Gastrocnemius medialis (tissue), 4 donors: ENCODE data around the gene ZXDC.

Experiments used
- POLR2A ChIP-seq, 2 donors: fragments of 450-650 bp; IDR thresholded peaks; one replicate each; pipeline ENCODE4 v1.6.1; 2017; ENCODE audit warnings: antibody characterized with exemption in 2 of 2, mild to moderate bottlenecking in 2 of 2, moderate library complexity in 2 of 2
- TF ChIP-seq, protein P1 (sequence below), 5 experiments: fragments of 450-650 bp in 3 of 5; fragments of 200-600 bp in 2 of 5; sonication (generic) in 2 of 5; IDR thresholded peaks in 4 of 5; conservative IDR thresholded peaks in 1 of 5; 1 replicate in 4 of 5; 2 replicates in 1 of 5; pipeline ENCODE4 v1.5.1; 2016 to 2019; ENCODE audit warnings: antibody characterized with exemption in 5 of 5, mild to moderate bottlenecking in 3 of 5, moderate library complexity in 3 of 5

DNA sequence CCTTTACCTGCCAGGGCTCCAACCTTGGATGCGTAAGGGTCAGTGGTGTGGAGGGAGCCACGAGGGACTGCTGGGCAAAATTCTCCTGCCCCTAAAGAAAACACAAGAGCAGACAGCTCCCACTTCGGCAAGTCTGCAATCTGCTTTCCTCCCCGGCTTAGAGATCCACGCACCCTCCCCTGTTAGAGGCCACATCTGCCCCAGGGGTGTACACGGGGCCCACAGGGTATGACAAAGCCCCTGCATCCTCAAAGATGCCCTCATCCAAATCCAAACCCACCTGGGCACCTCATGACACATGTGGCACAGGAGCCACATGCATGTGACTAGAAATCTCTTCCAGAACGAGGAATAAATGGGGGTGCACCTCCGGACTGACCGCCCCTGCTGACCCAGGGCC lies 25.5 kb downstream of the ZXDC start:
- TF ChIP-seq, protein P1, sequence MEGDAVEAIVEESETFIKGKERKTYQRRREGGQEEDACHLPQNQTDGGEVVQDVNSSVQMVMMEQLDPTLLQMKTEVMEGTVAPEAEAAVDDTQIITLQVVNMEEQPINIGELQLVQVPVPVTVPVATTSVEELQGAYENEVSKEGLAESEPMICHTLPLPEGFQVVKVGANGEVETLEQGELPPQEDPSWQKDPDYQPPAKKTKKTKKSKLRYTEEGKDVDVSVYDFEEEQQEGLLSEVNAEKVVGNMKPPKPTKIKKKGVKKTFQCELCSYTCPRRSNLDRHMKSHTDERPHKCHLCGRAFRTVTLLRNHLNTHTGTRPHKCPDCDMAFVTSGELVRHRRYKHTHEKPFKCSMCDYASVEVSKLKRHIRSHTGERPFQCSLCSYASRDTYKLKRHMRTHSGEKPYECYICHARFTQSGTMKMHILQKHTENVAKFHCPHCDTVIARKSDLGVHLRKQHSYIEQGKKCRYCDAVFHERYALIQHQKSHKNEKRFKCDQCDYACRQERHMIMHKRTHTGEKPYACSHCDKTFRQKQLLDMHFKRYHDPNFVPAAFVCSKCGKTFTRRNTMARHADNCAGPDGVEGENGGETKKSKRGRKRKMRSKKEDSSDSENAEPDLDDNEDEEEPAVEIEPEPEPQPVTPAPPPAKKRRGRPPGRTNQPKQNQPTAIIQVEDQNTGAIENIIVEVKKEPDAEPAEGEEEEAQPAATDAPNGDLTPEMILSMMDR (IDR thresholded peaks at IDR 0.05 in 4 of 5, conservative IDR thresholded peaks at IDR 0.05 in 1 of 5): no peak
- TF ChIP-seq POLR2A (IDR thresholded peaks at IDR 0.05): no peak
